Activated T-cell treated with anti-CD3 and anti-CD28 coated beads, Interleukin-2, amount 50 U/mL, for 72 hours (primary cell): ENCODE measurements around the gene AP5B1. TPM values are rescaled to one million over a fixed set of nuclear protein-coding genes. Genes with fewer than 3 reads are reported as not detected.
A peak's percentile ranks its signal among the peaks of the same experiment; 100 is the strongest.

Experiments used
- ATAC-seq, 2 donors: fragments of 150-1000 bp; cut with Tn5 transposase; replicated peaks in 1 of 2; 2 replicates each; pipeline ENCODE4 v1.10.0; 2021; ENCODE audit warnings: moderate library complexity in 2 of 2, mild to moderate bottlenecking in 1 of 2
- DNase-seq, 2 donors: peaks; one replicate each; pipeline ENCODE4 v3.0.0; 2021 to 2022; ENCODE audit warnings: mixed read lengths in 1 of 2
- H3K27ac Mint-ChIP-seq: one replicate; pipeline ENCODE4 v1.8.0; 2022; ENCODE audit warnings: mild to moderate bottlenecking, moderate library complexity, mixed read lengths
- H3K27me3 Mint-ChIP-seq: one replicate; pipeline ENCODE4 v1.8.0; 2022; ENCODE audit warnings: low read depth, mixed read lengths
- H3K36me3 Mint-ChIP-seq, 2 donors: one replicate each; pipeline ENCODE4 v1.8.0; 2022; ENCODE audit warnings: mixed read lengths in 2 of 2, mild to moderate bottlenecking in 1 of 2; ENCODE audit not compliant: insufficient read depth in 2 of 2
- H3K4me1 Mint-ChIP-seq: one replicate; pipeline ENCODE4 v1.8.0; 2022; ENCODE audit warnings: low read depth, mixed read lengths
- H3K4me3 Mint-ChIP-seq, 2 donors: one replicate each; pipeline ENCODE4 v1.8.0; 2022; ENCODE audit warnings: mild to moderate bottlenecking in 2 of 2, mixed read lengths in 2 of 2, moderate library complexity in 2 of 2
- H3K9me3 Mint-ChIP-seq, 2 donors: one replicate each; pipeline ENCODE4 v1.8.0; 2022; ENCODE audit warnings: mixed read lengths in 2 of 2
- total RNA-seq, 2 donors: library from RNA; stranded (reverse); gene quantifications; one replicate each; pipeline ENCODE4 v1.2.3, GENCODE V29; 2022

The AP5B1 gene
- total RNA-seq, 2 donors from 2014 or later = 20.0 to 22.4 TPM

DNA sequence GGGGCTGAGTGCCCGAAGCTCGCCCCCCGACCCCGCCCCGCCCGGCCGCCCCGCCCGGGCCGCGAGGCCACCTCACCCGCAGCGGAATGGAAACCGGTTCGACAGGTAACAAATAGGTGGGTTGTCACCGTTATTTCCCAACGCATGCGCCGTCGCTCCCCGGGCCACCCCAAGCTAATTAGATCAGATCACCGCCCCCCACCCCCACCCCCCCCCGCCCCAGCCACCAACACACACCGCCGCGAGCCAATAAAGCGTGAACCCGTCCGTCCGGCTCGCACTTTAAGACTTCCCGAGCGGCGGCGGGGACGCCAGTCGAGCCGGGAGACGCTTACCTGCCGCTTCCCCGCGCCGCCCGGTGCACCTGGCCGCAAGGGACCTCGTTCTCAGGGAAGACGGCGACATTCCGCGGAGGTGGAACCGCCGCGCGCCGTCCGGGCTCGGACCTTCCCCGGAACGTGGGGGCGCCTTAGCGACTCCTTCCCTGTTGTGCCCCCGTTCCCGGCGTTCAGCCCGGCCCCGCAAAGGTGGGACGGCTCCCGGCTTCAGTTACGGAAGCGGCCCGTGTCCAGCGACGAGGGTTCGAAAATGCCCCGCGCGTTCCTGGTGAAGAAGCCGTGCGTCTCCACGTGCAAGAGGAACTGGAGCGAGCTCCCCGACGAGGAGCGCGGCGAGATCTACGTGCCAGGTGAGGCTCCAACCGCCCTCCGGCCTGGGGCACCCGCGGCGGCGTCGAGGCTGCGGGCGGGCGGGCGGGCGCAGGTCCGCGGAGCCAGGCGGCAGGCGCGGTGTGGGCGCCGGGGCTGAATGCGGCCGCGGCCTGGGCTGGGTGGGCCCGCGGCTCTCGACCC is 6.2 kb upstream of the AP5B1 start, which contains the start of gene OVOL1:
OVOL1 (plus strand) TSS at position 278 of the 851 bp plus-strand sequence; CDS start at position 589, 311 bp downstream.
- Mint-ChIP-seq H3K36me3 (peaks cover 0 to 2% of the 10 kb centered on the region in 2 donors), H3K4me3 (peak within 1 kb of the TSS; percentile 76 to 80), H3K27ac (no peak within 1 kb of the TSS), H3K4me1 (peaks cover 23% of the 10 kb centered on the region), H3K9me3 (no peaks in the 10 kb centered on the region), H3K27me3 (peaks cover 66% of the 10 kb centered on the region)
- ATAC-seq (no peak), DNase-seq (peak in 1 of 2 donors; percentile 20)

DNA sequence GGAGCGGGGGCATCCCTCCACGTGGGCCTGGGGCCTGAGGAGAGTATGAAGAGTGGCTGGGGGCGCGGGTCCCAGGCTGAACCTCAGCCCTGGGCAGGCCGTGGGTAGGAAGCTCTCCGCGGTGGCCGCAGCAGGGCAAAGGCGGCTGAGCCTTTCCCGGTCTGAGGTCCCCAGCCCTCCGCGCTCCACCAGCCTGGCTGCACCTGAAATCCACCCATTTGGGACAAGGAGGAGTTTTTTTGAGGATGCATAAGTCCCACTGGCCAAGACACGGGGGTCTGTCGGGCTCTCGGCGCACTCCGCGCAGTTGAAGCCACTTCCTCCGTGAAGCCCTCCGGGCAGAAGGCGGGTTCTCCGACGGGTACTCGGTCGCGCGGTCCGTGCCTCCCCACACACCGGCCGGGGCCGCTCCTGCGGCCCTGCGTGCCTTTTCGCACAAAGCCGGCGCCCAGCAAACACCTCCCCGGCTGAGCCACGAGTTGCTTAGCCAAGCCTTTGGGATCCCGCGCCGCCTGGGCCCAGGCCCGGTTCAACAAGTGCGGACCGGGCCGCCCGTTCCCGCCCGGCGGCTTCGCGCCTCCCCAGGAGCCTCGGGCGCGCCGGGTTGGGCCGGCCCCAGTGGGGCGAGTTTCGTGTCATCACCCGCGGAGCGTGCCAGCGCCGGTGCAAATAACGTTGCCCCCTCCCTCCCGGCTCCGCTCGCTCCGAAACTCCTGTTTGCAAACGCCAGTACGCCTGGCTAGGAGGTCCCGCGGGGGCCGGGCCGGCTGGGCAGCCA is 5.4 kb upstream of the AP5B1 start:
- Mint-ChIP-seq H3K27me3 (peaks cover 66% of the 10 kb centered on the region), H3K27ac (no peak overlapping the region), H3K9me3 (no peaks in the 10 kb centered on the region), H3K4me1 (peaks cover 19% of the 10 kb centered on the region), H3K4me3 (peak overlapping the region; percentile 65 to 72), H3K36me3 (peaks cover 0 to 2% of the 10 kb centered on the region in 2 donors)
- DNase-seq (peak; percentile 25 to 34), ATAC-seq (peak; percentile 23 to 29)

DNA sequence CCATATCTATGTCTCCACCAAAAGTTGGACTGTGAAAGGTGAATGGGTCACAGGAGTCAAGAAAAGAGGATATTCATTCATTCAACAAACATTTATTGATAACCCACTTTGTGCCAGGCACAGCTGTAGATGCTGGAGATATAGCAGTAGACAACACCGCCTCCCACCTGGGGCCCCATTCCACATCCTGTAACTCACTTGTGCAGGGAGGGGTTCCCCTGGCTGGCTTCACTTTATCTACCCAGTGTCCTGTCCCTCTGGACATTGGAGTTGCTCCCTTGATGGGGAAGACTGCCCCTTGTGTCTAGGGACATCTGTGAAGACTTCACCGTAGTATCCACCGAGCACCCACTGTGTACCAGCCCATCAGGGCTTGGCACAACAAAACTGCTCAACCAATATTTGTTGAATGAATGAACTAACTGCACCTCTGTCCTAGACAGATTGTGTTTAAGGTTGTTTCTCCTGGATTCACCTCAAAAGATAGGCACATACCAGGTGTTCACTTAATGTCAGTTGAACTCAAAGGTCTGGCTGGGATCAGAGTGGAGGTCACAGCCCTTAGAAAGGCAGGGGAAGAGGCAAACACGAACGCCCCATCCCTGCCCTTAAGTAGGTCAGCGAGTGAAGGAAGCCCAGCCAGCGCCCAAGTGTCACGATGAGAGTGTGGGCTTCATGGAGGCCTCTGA is 4.7 kb upstream of the AP5B1 start:
- Mint-ChIP-seq H3K36me3 (peaks cover 0 to 2% of the 10 kb centered on the region in 2 donors), H3K27me3 (peaks cover 61% of the 10 kb centered on the region), H3K4me3 (peak overlapping the region; percentile 65 to 72), H3K9me3 (no peaks in the 10 kb centered on the region), H3K4me1 (peaks cover 18% of the 10 kb centered on the region), H3K27ac (peak overlapping the region; percentile 25)
- DNase-seq = peak in 1 of 2 donors; percentile 19
- no peak for ATAC-seq

GRCh38 chr11:65782816-65783228 is 2.0 kb upstream of the AP5B1 start:
- no peak for ATAC-seq
- Mint-ChIP-seq H3K4me3 (no peak overlapping the region), H3K27me3 (peaks cover 36% of the 10 kb centered on the region), H3K4me1 (peaks cover 18% of the 10 kb centered on the region), H3K36me3 (peaks cover 0 to 5% of the 10 kb centered on the region in 2 donors), H3K27ac (no peak overlapping the region), H3K9me3 (no peaks in the 10 kb centered on the region)
- no peak for DNase-seq

DNA sequence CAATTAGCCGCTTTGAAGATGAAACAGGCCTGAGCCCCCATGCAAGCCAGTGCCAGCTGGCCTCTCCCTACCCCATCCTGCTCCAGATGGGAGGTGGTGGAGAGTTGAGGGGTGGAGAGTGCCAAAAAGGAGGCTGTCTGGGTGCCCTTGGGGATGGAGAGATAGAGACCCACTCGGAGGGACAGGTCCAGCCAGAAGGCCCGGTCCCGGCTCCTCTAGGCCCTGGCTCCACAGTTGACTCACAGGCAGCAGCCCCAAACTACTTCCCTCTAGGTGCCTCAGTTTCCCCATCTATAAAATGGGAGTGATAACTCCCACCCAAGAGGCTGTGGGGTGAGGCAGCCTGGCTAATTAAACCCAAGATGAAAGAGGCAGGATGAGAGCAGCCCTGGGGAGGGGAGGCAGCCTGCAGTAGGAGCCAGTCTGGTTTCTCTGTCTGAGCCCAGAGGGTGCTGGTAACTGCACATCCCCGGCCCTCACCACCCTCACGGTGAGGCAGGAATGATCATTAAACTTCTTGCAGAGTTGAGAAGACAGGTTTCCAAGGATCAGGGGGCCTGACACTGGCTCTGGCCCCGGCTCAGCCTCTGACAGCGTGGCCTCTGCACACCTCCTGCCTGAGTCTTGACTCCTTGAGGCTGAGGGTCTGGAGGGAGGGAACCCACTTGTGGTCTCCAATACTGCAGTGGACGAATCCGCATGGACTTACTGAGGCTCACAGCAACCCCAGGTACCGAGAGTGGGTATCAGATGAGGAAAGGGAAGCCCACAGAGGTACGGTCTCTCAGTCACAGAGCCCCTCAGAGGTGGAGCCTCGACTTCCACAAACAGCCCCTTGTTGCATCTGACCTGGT is 1.4 kb upstream of the AP5B1 start:
- Mint-ChIP-seq H3K27me3 (peaks cover 35% of the 10 kb centered on the region), H3K36me3 (peaks cover 0 to 5% of the 10 kb centered on the region in 2 donors), H3K9me3 (no peaks in the 10 kb centered on the region), H3K4me3 (peak overlapping the region in 1 of 2 donors; percentile 27), H3K4me1 (peaks cover 21% of the 10 kb centered on the region), H3K27ac (no peak overlapping the region)
- DNase-seq = no peak
- no peak for ATAC-seq

DNA sequence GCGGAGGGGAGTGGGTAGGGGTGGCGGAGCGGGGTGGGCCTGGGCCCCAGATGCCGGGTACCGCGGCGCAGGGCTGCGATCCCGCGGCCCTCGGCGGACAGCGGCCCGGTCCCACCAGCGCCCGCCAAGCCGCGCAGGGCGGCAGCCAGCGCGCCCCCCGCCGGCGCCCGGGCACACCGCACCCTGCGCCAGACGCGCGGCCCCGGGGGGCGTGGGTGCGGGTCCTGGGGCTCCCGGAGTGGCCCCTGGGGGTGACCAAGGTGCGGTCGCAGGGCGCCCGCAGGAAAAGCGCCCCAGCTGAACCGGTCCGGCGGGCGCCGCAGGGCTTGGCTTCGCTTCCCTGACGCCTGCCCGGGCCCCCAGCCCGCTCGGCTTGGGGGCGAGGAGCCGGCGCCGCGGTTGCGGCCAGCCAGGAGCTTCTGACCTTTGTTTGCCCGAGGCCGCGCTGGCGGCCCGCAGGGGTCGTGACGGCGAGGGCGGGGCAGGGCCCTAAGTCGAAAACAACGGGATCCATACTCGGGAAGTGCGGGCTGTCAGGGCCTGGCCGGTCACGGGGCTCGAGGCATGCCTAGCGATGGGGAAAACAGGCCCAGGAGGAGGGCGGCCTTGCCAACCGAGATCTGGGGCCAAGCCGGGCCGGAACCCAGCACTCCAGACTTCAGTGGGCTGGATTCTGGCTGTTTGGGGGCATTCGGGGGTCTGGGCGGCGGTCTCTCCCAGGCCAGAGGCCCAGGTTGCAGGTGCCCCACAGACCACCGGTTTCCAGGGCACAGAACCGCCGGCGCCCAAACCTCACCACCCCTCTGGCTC is 581 bp upstream of the AP5B1 start:
- Mint-ChIP-seq H3K9me3 (no peaks in the 10 kb centered on the region), H3K4me1 (peaks cover 29% of the 10 kb centered on the region), H3K27me3 (peaks cover 35% of the 10 kb centered on the region), H3K4me3 (peak overlapping the region; percentile 39 to 51), H3K27ac (no peak overlapping the region), H3K36me3 (peaks cover 0 to 5% of the 10 kb centered on the region in 2 donors)
- DNase-seq = peak in 1 of 2 donors; percentile 68
- peak; percentile 50 to 54 for ATAC-seq

- ATAC-seq (peak; percentile 74 to 79), DNase-seq (peak; percentile 89 to 93)
- no peaks in the 10 kb centered on the region for H3K9me3 Mint-ChIP-seq
- H3K4me3 Mint-ChIP-seq = peak overlapping the region; percentile 87 to 92
- peaks cover 25% of the 10 kb centered on the region for H3K27me3 Mint-ChIP-seq
- H3K4me1 Mint-ChIP-seq = peaks cover 26% of the 10 kb centered on the region
- peak overlapping the region; percentile 72 for H3K27ac Mint-ChIP-seq
- peaks cover 0 to 3% of the 10 kb centered on the region in 2 donors for H3K36me3 Mint-ChIP-seq
Measured at GRCh38 chr11:65779919-65780769, 632 bp downstream of the AP5B1 start.

GRCh38 chr11:65779669-65779918 is 1.2 kb downstream of the AP5B1 start:
- H3K27ac Mint-ChIP-seq = no peak overlapping the region
- H3K9me3 Mint-ChIP-seq = no peaks in the 10 kb centered on the region
- H3K4me1 Mint-ChIP-seq = peaks cover 24% of the 10 kb centered on the region
- no peak for DNase-seq
- peaks cover 0 to 3% of the 10 kb centered on the region in 2 donors for H3K36me3 Mint-ChIP-seq
- no peak for ATAC-seq
- peak overlapping the region; percentile 87 to 92 for H3K4me3 Mint-ChIP-seq
- H3K27me3 Mint-ChIP-seq = peaks cover 20% of the 10 kb centered on the region

GRCh38 chr11:65778901-65779668 is 1.7 kb downstream of the AP5B1 start:
- DNase-seq = no peak
- no peak overlapping the region for H3K27ac Mint-ChIP-seq

GRCh38 chr11:65778431-65778900 is 2.3 kb downstream of the AP5B1 start:
- Mint-ChIP-seq H3K27ac (no peak overlapping the region), H3K9me3 (no peaks in the 10 kb centered on the region), H3K4me1 (peaks cover 24% of the 10 kb centered on the region), H3K4me3 (peak overlapping the region in 1 of 2 donors; percentile 92), H3K36me3 (peaks cover 0 to 3% of the 10 kb centered on the region in 2 donors), H3K27me3 (peaks cover 8% of the 10 kb centered on the region)
- ATAC-seq (no peak), DNase-seq (no peak)

More at GRCh38 chr11:65778901-65779668, 1.7 kb downstream of the AP5B1 start:
- Mint-ChIP-seq H3K9me3 (no peaks in the 10 kb centered on the region), H3K4me3 (peak overlapping the region; percentile 55 to 92), H3K27me3 (peaks cover 15% of the 10 kb centered on the region), H3K36me3 (peaks cover 0 to 3% of the 10 kb centered on the region in 2 donors), H3K4me1 (peaks cover 24% of the 10 kb centered on the region)
- ATAC-seq = no peak
